Pancreas (tissue), 10 donors: ENCODE results near the gene TEN1. TPM values are rescaled to one million over a fixed set of nuclear protein-coding genes. Genes with fewer than 3 reads are reported as not detected.

ENCODE experiments used
- ATAC-seq, 4 donors: fragments of 200-7000 bp; cut with Tn5 transposase; one replicate each; pipeline versions ENCODE4 v1.8.0 to v1.9.1; 2020; ENCODE audit warnings: mild to moderate bottlenecking in 4 of 4, moderate library complexity in 4 of 4
- DNase-seq, 6 donors: peaks; one replicate each; pipeline ENCODE4 v3.0.0-alpha.2; 2020
- FAIRE-seq: peaks from 2 replicates; lab custom pipeline; 2012; peaks lifted over from hg19 to GRCh38; lab: Jason Lieb, UNC
- H3K27ac ChIP-seq, 4 donors: fragments of 200-600 bp; sonication (generic); 1 replicate in 3 of 4; 2 replicates in 1 of 4; pipeline versions ENCODE4 v1.5.0 to v1.8.0; 2020
- H3K27me3 ChIP-seq, 4 donors: fragments of 200-600 bp; one replicate each; pipeline ENCODE4 v1.8.0; 2021
- H3K36me3 ChIP-seq, 3 donors: fragments of 200-600 bp; sonication (generic) in 1 of 3; one replicate each; pipeline versions ENCODE4 v1.5.0 to v1.8.0; 2020 to 2021
- H3K4me1 ChIP-seq, 3 donors: fragments of 200-600 bp; one replicate each; pipeline ENCODE4 v1.8.0; 2021
- H3K4me3 ChIP-seq, 4 donors: fragments of 200-600 bp; sonication (generic) in 2 of 4; one replicate each; pipeline versions ENCODE4 v1.5.0 to v1.8.0; 2020 to 2021
- H3K9me3 ChIP-seq, 4 donors: fragments of 200-600 bp; one replicate each; pipeline ENCODE4 v1.8.0; 2021
- CTCF ChIP-seq, 4 donors: fragments of 200-600 bp; sonication (generic) in 3 of 4; IDR thresholded peaks; one replicate each; pipeline versions ENCODE4 v1.5.0 to v1.8.0; 2021; ENCODE audit warnings: antibody characterized with exemption in 4 of 4
- WGBS, 2 donors: extraction: QIAGEN DNeasy Blood & Tissue Kit; methylation state at CpG; one replicate each; pipeline ENCODE4 v1.1.7; 2013; 5-methylcytosine and 5-hydroxymethylcytosine counted together
- intact Hi-C, 3 donors: fragments of 100-400 bp; cut with DNase I; formaldehyde crosslinking; loops; one replicate each; pipeline versions ENCODE4 v1.11.1 to v1.14.2; 2022
- polyA plus RNA-seq, 2 donors: library from polyadenylated mRNA; stranded (reverse); fragments of 200-250 nt; gene quantifications; one replicate each; pipeline ENCODE4 v1.2.3, GENCODE V29; 2013
- total RNA-seq, 6 donors: library from RNA; stranded (reverse); fragmentation: NEBNext Ultra II Directional in 4 of 6; extraction: Animal tissue kit (Norgen Biotek cat#: 25700) in 4 of 6; gene quantifications; one replicate each; pipeline versions ENCODE4 v1.2.1 to v1.2.4, GENCODE V29; 2021 to 2023
- donor health status: healthy with polysubstance abuse.
- donor health status: DM: no; HTN: no; CAD: no; lungs with moderate emphysema.
- donor health status: DM: no; HTN: no; CAD: no.
- donor health status: control.
- donor health status: control.
- donor health status: Bipolar disorder and iron deficiency.
- donor health status: DM: yes; HTN: yes; CAD: no.
- donor health status: DM: no; HTN: no; CAD: no.
- donor health status: DM: no; HTN: no; CAD: no.
- donor health status: DM: yes; HTN: yes; CAD: no.

Gene TEN1
- total and polyA plus RNA-seq, 8 donors: 6.9 to 35.0 (median 12.7) TPM

GRCh38 chr17:76007850-76008165 is 28.8 kb downstream of the TEN1 start:
- no peaks in the 10 kb centered on the region for H3K36me3 ChIP-seq
- WGBS, 2 donors: 82 to 83% methylated on average over 16 of the region's 16 CpGs

GRCh38 chr17:76008208-76008607 is 29.2 kb downstream of the TEN1 start:
- intact Hi-C loops: loop anchor here in 1 of 3 donors (5.0 kb wide), 1 partner anchor 101 kb away; no protein-coding TSS in a partner anchor
- H3K4me1 ChIP-seq: peaks cover 0 to 9% (median 7%) of the 10 kb centered on the region in 3 donors
- 90 to 91% methylated on average over 35 to 36 of the region's 36 CpGs for WGBS, 2 donors
- H3K9me3 ChIP-seq: no peaks in the 10 kb centered on the region
- no peak for FAIRE-seq
- no peaks in the 10 kb centered on the region for H3K27me3 ChIP-seq
- TF ChIP-seq CTCF (IDR thresholded peaks at IDR 0.05): no peak
- H3K4me3 ChIP-seq: no peak overlapping the region
- no peak for DNase-seq
- H3K27ac ChIP-seq: no peak overlapping the region
- no peak for ATAC-seq
- no peaks in the 10 kb centered on the region for H3K36me3 ChIP-seq

More at GRCh38 chr17:76007850-76008165, 28.8 kb downstream of the TEN1 start:
- DNase-seq (no peak), ATAC-seq (no peak), FAIRE-seq (no peak)
- Histone ChIP-seq H3K27me3 (no peaks in the 10 kb centered on the region), H3K4me3 (no peak overlapping the region), H3K4me1 (peaks cover 0 to 13% (median 11%) of the 10 kb centered on the region in 3 donors), H3K27ac (no peak overlapping the region), H3K9me3 (no peaks in the 10 kb centered on the region)
- TF ChIP-seq CTCF (IDR thresholded peaks at IDR 0.05): no peak
- intact Hi-C loops: loop anchor here in 1 of 3 donors (5.0 kb wide), 1 partner anchor 101 kb away; no protein-coding TSS in a partner anchor

GRCh38 chr17:76008630-76009425 is 29.8 kb downstream of the TEN1 start:
- no peaks in the 10 kb centered on the region for H3K27me3 ChIP-seq

DNA sequence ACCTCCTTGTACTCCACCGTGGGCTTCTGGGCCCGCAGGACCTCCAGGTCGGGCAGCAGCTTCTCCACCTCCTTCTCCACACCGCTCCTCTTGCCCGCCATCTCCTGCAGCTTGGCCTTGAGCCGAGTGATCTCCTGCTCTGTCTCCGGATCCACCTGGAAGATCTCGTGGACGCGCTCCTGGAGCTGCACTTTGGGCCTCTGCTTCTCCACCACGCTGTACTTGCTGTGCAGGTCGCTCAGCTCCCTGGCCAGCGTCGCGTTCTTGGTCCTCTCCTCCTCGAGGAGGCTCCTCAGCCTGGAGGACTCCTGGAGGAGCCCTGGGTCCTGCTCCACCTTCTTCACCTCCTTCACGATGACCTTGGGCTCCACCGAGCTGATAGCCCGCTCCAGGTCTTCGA is 30.4 kb downstream of the TEN1 start:
- no peak for TF ChIP-seq CTCF (IDR thresholded peaks at IDR 0.05)
- ATAC-seq (no peak), FAIRE-seq (no peak), DNase-seq (no peak)
- H3K9me3 ChIP-seq: no peaks in the 10 kb centered on the region
- 81 to 82% methylated on average over 20 of the region's 20 CpGs for WGBS, 2 donors
- H3K27me3 ChIP-seq: no peaks in the 10 kb centered on the region
- H3K27ac ChIP-seq: no peak overlapping the region
- H3K4me3 ChIP-seq: no peak overlapping the region
- intact Hi-C loops: loop anchor here in 1 of 3 donors (5.0 kb wide), 1 partner anchor 102 kb away; no protein-coding TSS in a partner anchor
- no peaks in the 10 kb centered on the region for H3K4me1 ChIP-seq
- no peaks in the 10 kb centered on the region for H3K36me3 ChIP-seq

More at GRCh38 chr17:76008630-76009425, 29.8 kb downstream of the TEN1 start:
- intact Hi-C loops: loop anchor here in 1 of 3 donors (5.0 kb wide), 1 partner anchor 102 kb away; no protein-coding TSS in a partner anchor
- Histone ChIP-seq H3K4me3 (no peak overlapping the region), H3K36me3 (no peaks in the 10 kb centered on the region), H3K27ac (no peak overlapping the region), H3K9me3 (no peaks in the 10 kb centered on the region), H3K4me1 (peaks cover 0 to 4% (median 1%) of the 10 kb centered on the region in 3 donors)
- ATAC-seq (no peak), FAIRE-seq (no peak), DNase-seq (no peak)
- 90 to 91% methylated on average over 55 to 56 of the region's 56 CpGs for WGBS, 2 donors
- no peak for TF ChIP-seq CTCF (IDR thresholded peaks at IDR 0.05)
